NCI-H2081 treated with DMSO at 0.1 percent for 48 hours (cell line): ENCODE results near the gene SLC22A5.
"Not testable (repeated sequence)": the region's sequence is repeated elsewhere in the genome, so short reads cannot be mapped to it uniquely, and the experiment has no call there.

Experiments used
- DNase-seq: peaks from one replicate; lab custom pipeline; 2025; lab: John Stamatoyannopoulos, UW

The SLC22A5 gene

GRCh38 chr5:132428484-132429462 is 59.3 kb downstream of the SLC22A5 start:
- DNase-seq = no peak

DNA sequence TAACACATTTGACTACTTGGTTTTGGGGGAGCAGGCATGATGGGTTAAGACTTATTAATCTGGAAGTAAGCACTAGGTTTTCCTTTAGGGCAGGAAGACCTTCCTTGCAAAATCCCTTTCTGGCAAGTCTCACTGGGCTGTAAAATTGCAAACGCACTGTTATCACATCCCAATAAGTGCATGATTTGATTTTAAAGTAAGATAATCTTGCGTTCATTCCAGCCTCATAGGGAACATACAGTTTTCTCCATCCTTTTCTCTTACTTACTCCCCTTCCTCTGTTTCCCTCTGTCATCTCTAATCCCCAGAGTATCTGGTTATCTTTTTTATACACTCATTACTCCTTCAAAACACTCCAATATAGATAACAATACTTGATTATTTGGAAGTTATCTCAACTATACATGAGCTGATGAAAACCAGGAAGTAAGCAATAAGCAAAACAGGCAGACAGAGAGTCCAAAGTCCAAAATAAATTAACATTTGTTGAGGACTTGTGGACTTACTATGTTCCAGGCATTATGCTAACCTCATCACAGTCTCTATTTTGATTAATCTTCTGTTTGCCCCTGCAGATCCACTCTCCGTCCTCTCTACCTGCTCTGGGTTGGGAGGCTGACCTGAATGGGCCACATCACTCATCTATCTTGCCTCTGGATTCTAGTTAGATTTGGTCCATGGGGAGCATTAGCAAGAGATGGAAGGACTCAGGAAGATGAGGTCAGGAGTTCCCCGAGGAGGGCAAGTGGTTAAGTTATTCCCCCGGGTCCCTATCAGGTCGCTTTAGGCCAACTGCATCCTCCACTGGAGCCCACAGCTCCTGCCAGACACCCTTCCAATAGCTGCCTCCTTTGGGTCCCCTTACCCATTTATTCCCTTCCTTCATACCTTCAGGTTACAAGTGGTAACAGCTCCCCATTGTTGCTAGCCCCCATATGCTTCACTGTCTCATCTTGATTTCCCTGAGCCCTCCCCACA is 60.2 kb downstream of the SLC22A5 start:
- DNase-seq = no peak

- no peak for DNase-seq
Observed at GRCh38 chr5:132430746-132431145, 61.2 kb downstream of the SLC22A5 start.

DNA sequence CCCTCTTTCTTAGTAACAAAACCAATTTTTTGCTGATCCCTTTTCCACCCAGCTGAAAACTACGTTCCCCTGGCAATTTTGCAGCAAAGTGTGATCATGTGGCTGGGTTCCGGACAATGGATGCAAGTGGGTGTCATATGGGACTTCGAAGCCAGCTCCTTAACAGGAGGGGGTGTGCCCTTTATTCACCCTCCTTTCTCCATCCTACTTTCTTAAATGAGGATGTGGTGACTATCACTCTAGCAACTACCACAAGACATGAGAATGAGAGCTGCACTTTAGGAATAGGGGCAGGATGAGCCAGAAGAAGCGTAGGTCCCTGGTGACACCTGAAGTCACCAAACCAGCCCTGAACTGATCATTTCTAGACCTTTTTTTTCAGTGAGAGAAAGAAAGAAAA is 62.1 kb downstream of the SLC22A5 start:
- no peak for DNase-seq

DNA sequence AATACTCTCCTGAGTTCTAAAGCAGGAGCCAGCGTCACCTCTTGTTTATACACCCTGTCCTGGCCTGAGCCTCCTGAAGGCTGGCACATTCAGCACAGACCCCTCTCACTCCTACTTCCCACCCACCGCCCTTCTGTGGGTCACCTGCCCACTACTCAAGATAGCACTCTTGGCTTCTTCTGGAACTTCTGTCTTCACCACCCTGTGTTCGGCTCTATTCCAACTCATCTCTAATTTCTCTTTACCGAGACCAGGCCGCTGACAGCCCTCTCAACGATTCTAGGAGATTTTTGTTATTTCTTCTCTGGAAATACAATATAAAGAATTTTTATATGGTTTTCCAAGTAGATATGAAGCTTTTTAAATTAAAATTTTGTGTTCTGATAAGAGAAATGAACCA is 63.6 kb downstream of the SLC22A5 start:
- DNase-seq = no peak

GRCh38 chr5:132434416-132435286 is 65.1 kb downstream of the SLC22A5 start:
- no peak for DNase-seq

- DNase-seq = no peak
Observed at GRCh38 chr5:132435447-132435846, 65.9 kb downstream of the SLC22A5 start.

- no peak for DNase-seq
Observed at GRCh38 chr5:132435886-132436285, 66.4 kb downstream of the SLC22A5 start.

GRCh38 chr5:132436936-132437335 is 67.4 kb downstream of the SLC22A5 start:
- DNase-seq = no peak

DNA sequence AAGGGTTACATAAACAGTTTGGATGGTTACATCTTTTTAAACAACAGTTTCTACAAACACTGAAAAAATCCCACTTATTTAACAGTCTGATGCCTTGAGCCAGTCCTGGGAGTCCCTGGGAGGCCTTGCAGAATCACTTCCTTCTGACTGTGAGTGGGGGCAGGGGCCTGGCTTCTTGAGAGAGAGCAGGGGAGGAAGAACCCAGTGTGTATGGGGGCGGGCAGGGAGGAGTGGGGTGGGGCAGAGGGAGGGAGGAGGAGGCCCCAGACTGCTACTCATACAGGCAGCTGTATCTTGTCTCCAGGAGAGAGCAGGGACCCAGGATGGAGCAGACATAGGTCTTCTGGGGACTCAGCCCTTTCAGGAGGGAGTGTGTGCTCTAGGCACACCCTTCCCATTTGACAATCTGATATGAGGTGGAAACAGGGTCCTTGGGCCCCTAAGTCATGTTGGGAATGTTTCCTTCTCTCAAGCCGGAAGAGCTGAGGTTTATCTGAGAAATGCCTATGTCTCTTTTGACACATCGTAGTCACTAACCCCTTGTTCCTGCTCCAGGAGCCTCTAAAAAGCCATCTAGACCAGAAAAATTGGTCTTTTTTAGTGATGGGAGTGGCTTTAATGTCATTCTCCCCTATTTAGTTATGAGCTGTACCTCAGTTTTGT is 68.2 kb downstream of the SLC22A5 start:
- DNase-seq = no peak

GRCh38 chr5:132438267-132438645 is 68.7 kb downstream of the SLC22A5 start:
- DNase-seq = not testable (repeated sequence)

DNA sequence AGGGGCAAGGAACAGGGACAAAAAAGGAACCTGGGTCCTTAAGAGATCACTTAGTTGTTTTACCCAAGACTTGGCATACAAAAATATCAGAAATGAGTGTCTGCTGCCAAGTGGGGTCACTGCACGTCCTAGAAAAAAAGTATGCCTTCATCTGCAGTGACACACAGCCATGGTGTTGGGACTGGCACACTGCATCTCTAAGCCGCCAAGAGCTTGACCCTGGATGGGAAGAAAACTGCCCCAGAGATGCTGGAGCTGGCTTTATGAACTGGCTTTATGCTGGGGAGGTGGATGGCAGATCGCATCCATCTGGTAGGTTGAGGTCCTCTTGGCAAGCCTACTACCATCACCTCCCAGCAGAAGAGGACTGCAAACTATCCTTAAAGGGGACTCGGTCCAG is 69.4 kb downstream of the SLC22A5 start:
- no peak for DNase-seq

GRCh38 chr5:132439521-132440089 is 70.1 kb downstream of the SLC22A5 start:
- no peak for DNase-seq

GRCh38 chr5:132444061-132444460 is 74.6 kb downstream of the SLC22A5 start:
- DNase-seq = no peak
